Fibroblast of skin of abdomen (primary cell): ENCODE data around the gene DIO2. TPM values are rescaled to one million over a fixed set of nuclear protein-coding genes. Genes with fewer than 3 reads are reported as not detected.

Source experiments
- DNase-seq: peaks from one replicate; pipeline ENCODE4 v3.0.0-alpha.2; 2013
- polyA plus RNA-seq, 2 experiments: library from polyadenylated mRNA; unstranded; fragments of 120-200 nt; gene quantifications; one replicate each; pipeline ENCODE4 v1.2.1, GENCODE V29; 2013; ENCODE audit not compliant: insufficient read length in 2 of 2

The DIO2 gene
- 5.0 TPM for polyA plus RNA-seq (2013, experiment 1 of 2; ENCODE audit: insufficient read length)
- polyA plus RNA-seq (2013, experiment 2 of 2; ENCODE audit: insufficient read length) = 3.9 TPM

GRCh38 chr14:80211153-80212022 lies at the start of gene DIO2:
DIO2 (minus strand) TSS chr14:80211504; CDS start chr14:80211472, 32 bp downstream.
- DNase-seq = peak; percentile 5

- no peak for DNase-seq
Observed at GRCh38 chr14:80260645-80261044, 49.3 kb upstream of the DIO2 start.

- no peak for DNase-seq
Observed at GRCh38 chr14:80239631-80240030, 28.3 kb upstream of the DIO2 start.

GRCh38 chr14:80237143-80237542 lies 25.8 kb upstream of the DIO2 start:
- DNase-seq = no peak

GRCh38 chr14:80233470-80234089 lies 22.3 kb upstream of the DIO2 start:
- DNase-seq = no peak

GRCh38 chr14:80231702-80232101 lies 20.4 kb upstream of the DIO2 start:
- DNase-seq = no peak

- DNase-seq = no peak
Observed at GRCh38 chr14:80223696-80224465, 12.6 kb upstream of the DIO2 start.

GRCh38 chr14:80216818-80217217 lies 5.5 kb upstream of the DIO2 start:
- DNase-seq = no peak

GRCh38 chr14:80215756-80216581 lies 4.7 kb upstream of the DIO2 start:
- peak; percentile 81 for DNase-seq

GRCh38 chr14:80215081-80215480 lies 3.8 kb upstream of the DIO2 start:
- DNase-seq = peak; percentile 9

GRCh38 chr14:80213602-80214001 lies 2.3 kb upstream of the DIO2 start:
- DNase-seq = peak; percentile 67

GRCh38 chr14:80212023-80212397 lies 706 bp upstream of the DIO2 start:
- peak; percentile 60 for DNase-seq

GRCh38 chr14:80208461-80208860 lies 2.8 kb downstream of the DIO2 start:
- no peak for DNase-seq

- DNase-seq = no peak
Observed at GRCh38 chr14:80206351-80207080, 4.8 kb downstream of the DIO2 start.

- no peak for DNase-seq
Observed at GRCh38 chr14:80202888-80203562, 8.3 kb downstream of the DIO2 start.

- DNase-seq = no peak
Observed at GRCh38 chr14:80200093-80200492, 11.2 kb downstream of the DIO2 start.

GRCh38 chr14:80188571-80188970 lies 22.7 kb downstream of the DIO2 start:
- DNase-seq = no peak

GRCh38 chr14:80186301-80186800 lies 25.0 kb downstream of the DIO2 start:
- DNase-seq = no peak

- DNase-seq = no peak
Observed at GRCh38 chr14:80176893-80177292, 34.4 kb downstream of the DIO2 start.

- DNase-seq = no peak
Observed at GRCh38 chr14:80172375-80173051, 38.8 kb downstream of the DIO2 start.
